HG03159 (cell line): ENCODE measurements around the gene HOXC9.

Source experiments
- ATAC-seq: cut with Tn5 transposase; IDR thresholded peaks from one replicate; pipeline ENCODE4 v1.9.1; 2021; ENCODE audit warnings: mild to moderate bottlenecking, moderate library complexity; ENCODE audit not compliant: unreplicated experiment

The HOXC9 gene

DNA sequence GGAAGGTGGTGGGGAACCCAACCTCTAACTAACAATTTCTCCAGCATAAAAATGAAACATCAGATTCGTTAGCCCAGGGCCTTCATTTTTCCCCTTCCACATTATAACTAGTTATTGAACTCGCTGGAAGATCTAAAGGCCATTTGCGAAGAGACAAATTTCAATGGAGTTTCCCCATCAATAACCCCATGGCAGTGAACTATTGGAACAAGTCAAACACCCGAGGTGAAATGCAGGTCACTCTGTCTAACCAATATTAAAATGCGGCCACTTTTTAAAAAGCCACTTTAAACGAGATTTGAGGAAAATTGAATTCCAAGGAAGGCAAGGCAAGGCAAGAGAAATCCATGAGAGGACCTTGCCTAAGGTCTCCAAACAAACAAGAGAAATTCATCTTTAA lies 49.1 kb downstream of the HOXC9 start:
- no peak for ATAC-seq

DNA sequence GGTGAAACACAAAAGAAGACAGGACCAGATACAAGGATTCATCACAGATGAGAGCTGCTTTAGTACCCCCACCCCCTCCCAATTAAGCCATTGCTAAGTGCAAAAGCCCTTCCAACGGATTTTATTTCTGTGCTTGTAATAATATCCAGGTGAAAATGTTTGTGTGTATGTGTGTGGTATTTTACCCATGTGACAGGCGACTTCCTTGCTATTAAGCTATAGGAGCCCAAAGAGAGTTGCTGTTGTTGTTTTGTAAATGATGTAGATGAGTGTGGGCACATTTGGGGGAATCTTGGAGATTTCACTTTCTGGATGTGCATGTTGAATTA lies 50.5 kb downstream of the HOXC9 start:
- ATAC-seq: no peak

DNA sequence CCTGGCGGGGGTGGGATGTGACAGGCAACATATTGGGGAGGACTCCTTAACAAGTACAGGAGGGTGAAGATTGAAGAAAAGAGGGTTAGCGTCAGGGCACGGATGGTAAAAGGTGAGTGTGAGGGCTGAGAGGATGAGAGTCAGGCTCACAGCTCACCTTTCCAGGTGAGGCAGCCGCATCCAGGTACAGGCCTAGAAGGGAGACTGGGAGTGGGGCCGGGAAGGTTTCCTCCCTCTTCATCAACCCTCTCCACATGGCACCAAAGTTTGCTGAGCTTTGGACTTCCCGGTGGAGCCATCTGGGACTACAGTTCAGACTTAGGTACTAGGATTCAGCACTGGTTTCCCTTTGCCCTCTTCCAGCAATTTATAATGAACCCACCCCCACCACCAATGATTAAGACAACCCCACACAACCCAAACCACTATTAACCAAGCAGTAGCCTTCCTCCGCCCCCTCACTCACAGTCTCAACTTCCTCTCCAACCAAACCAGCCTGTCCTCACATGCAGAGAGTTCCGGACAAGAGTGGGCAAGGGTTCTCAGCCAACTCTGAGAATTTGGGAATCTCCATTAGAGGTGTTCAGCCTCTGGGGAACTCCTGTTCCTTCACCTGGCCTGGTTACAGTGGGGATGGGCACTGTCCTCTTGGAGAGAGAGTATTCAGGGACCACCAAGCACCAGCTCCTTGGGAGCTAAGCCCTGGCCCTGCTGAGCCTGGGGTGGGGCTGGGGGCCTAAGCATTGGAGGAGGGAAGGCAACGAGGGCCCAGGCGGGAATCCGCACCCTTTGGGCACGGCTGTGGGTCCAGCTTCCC lies 51.3 kb downstream of the HOXC9 start:
- ATAC-seq: no peak

DNA sequence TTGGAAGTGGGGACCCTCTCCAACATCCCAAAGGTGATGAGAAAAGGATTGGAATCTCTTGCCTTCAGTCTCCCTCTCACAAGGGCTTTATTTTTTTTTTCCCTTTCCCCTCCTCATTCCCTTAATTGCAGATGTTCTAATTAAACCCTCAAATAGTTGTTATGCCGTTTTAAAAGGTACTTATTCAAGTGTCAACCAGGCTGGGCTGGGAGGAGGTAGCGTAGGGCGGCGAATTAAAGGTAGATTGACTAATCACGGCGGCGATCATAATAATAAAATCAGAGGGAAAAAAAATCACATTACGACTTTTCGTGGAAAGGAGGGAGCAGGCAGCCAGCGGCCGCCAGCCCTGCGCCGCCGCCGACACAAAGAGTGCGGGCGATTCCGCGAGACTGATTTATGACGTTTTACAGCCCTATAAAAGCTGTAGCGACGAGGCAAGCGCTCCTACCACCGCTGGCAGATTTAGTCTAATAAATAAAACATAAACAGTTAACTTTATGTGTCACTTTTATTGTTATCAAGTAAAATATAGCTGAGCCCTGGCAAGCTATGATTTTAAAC lies 52.0 kb downstream of the HOXC9 start:
- no peak for ATAC-seq

DNA sequence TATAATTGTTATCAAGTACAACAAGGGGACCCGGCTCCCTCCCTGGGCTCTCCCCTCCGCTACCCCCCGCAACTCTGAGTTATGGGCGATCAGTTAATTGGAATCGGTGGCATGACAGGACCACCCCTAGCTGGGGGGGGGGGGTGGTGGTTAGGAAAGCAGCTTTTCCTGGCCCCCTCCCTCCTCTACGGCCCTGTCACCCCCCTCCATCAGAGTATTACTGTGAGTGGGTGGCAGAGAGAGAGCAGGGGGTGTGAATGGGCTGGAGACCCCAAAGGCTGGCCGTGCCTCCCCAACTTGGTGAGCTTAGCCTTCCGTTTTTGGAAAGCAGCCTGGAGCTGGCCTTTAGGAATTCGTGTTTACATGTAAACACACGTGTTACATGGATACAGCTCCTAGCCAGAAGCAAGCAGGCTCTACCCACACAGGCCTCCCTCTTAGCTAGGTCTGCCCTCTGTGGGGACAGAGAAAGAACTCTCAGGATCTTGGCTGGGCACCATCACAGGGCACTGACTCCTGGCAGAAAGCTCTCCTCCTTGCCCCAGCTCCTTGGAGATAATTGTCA lies 52.6 kb downstream of the HOXC9 start:
- ATAC-seq: no peak
